Skeletal muscle satellite cell (primary cell): ENCODE results near the gene ZNF396. TPM values are rescaled to one million over a fixed set of nuclear protein-coding genes. Genes with fewer than 3 reads are reported as not detected.

ENCODE experiments used
- H3K27me3 ChIP-seq: 2 replicates; pipeline ENCODE4 v1.7.0; 2013; ENCODE audit warnings: low read length; ENCODE audit not compliant: control insufficient read depth, insufficient read depth
- H3K36me3 ChIP-seq: 2 replicates; pipeline ENCODE4 v1.7.0; 2013; ENCODE audit warnings: mild to moderate bottlenecking, control low read depth, low read length; ENCODE audit not compliant: insufficient read depth
- H3K4me1 ChIP-seq: 2 replicates; pipeline ENCODE4 v1.7.0; 2013; ENCODE audit warnings: low read length; ENCODE audit not compliant: control insufficient read depth, insufficient read depth
- H3K4me2 ChIP-seq: 2 replicates; pipeline ENCODE4 v1.7.0; 2013; ENCODE audit warnings: mild to moderate bottlenecking, low read length
- H3K4me3 ChIP-seq: 2 replicates; pipeline ENCODE4 v1.7.0; 2013; ENCODE audit warnings: low read length
- H3K9ac ChIP-seq: 2 replicates; pipeline ENCODE4 v1.7.0; 2013; ENCODE audit warnings: mild to moderate bottlenecking, low read depth, low read length, moderate library complexity
- H3K9me3 ChIP-seq: replicated peaks from 2 replicates; pipeline ENCODE4 v1.7.0; 2013; ENCODE audit warnings: mild to moderate bottlenecking, control low read depth, low read length
- total RNA-seq: library from RNA; depleted of rRNA; stranded (reverse); fragments of >200 nt; gene quantifications from 2 replicates; pipeline ENCODE4 v1.2.3, GENCODE V29; 2012; rRNA removed

The ZNF396 gene
- total RNA-seq, result 0.25 and 0.66 TPM in 2 replicates

DNA sequence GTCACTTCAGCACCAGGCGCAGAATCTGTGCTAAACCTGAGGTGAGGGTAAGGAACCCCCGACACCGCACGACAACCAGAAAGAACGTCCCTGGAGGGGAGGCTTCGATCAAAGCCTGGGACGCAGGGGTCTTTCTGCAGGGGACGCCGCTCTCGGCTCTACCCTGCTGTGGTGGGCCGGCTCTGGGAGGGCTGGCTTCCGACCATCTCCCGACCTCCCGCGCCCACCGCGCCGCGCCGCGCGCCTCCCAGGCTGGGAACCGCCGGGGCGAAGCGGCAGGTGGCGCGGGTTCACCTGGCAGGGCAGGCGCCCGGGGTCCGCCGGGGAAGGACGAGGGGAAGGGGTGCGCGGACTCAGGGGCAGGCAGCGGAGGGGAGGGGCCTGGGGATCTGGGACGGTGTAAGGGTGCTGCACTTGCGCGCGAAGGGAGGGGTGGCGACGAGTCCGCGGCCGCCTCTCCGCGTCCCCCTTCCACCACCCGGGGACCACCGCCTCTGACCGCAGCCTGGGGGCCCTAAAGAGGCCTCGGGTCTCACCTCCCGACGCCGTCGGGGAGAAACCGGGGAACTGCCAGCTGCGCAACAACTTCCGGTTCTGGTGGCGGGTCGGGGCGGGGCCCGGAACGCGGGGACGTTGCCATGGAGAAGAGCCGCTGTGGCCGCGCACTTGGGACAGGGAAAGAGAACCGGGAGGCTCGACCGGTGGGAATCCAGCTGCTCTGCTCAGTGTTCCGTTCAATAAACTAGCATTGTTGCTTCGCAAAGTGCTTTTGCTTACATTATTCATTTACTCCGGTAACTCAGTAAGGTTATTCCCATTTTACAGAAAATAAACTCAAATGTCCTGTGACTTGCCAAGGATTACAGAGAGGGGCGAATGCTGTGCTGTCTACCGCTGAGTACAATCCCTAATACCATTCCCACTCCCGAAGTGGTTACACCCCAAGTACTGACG lies at the start of gene ZNF396:
Gene ZNF396 (minus strand): TSS at position 596 of the 954 bp plus-strand sequence. CDS start 3,045 bp downstream, outside the sequence.
- H3K4me1 ChIP-seq, result peaks cover 14% of the 10 kb centered on the region
- no peaks in the 10 kb centered on the region for H3K36me3 ChIP-seq
- H3K27me3 ChIP-seq, result peaks cover 9% of the 10 kb centered on the region
- H3K4me2 ChIP-seq, result peak within 1 kb of the TSS; percentile 82
- peak within 1 kb of the TSS; percentile 70 for H3K9ac ChIP-seq
- H3K4me3 ChIP-seq, result peak within 1 kb of the TSS; percentile 82
- no peaks in the 10 kb centered on the region for H3K9me3 ChIP-seq

- Histone ChIP-seq H3K9me3 (no peaks in the 10 kb centered on the region), H3K4me1 (no peaks in the 10 kb centered on the region), H3K4me3 (no peak overlapping the region), H3K27me3 (no peaks in the 10 kb centered on the region), H3K9ac (no peak overlapping the region), H3K36me3 (no peaks in the 10 kb centered on the region), H3K4me2 (no peak overlapping the region)
These were observed 49.6 kb upstream of the ZNF396 start for GRCh38 chr18:35426786-35427185.

DNA sequence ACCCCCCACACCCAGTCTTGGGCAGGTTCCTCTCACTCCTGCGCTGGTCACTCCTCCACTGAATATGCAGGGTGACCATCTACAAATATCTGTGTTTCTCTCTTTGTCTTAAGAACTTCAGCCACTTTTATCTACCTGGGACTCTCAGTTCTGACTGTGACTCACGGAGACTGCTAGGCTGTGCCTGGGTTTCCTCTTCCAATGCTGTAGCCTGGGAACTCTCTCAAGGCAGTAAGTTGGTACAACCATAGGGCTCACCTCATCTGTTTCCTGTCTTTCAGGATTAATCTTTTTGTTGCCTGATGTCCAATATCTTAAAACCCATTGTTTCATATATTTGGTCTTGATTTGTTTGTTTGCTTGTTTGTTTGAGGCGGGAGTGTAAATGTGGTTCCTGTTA lies 47.2 kb upstream of the ZNF396 start:
- Histone ChIP-seq H3K4me1 (no peaks in the 10 kb centered on the region), H3K9ac (no peak overlapping the region), H3K36me3 (no peaks in the 10 kb centered on the region), H3K4me3 (no peak overlapping the region), H3K9me3 (no peaks in the 10 kb centered on the region), H3K27me3 (no peaks in the 10 kb centered on the region), H3K4me2 (no peak overlapping the region)

DNA sequence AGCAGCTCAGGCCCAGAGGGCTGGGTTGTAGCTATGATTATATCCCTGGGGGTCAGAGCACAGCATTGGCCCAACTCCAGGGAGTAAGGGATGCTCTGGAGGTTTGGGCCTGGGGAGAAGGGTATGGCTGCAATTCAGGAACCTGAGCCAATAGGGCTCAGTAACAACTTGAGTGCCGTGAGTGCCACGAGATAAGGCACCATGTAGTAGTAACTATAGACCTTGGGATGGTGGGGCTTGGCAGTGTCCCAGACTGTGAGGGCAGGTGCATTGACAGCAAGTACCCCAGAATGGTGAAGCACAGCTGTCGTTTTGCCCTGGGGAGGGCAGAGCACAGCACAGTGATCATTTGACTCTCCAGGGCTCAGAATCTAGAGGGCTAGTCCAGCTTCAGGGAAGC lies 45.1 kb upstream of the ZNF396 start:
- H3K4me2 ChIP-seq, result no peak overlapping the region
- no peaks in the 10 kb centered on the region for H3K4me1 ChIP-seq
- H3K9me3 ChIP-seq, result no peaks in the 10 kb centered on the region
- no peak overlapping the region for H3K4me3 ChIP-seq
- H3K27me3 ChIP-seq, result no peaks in the 10 kb centered on the region
- no peak overlapping the region for H3K9ac ChIP-seq
- no peaks in the 10 kb centered on the region for H3K36me3 ChIP-seq

DNA sequence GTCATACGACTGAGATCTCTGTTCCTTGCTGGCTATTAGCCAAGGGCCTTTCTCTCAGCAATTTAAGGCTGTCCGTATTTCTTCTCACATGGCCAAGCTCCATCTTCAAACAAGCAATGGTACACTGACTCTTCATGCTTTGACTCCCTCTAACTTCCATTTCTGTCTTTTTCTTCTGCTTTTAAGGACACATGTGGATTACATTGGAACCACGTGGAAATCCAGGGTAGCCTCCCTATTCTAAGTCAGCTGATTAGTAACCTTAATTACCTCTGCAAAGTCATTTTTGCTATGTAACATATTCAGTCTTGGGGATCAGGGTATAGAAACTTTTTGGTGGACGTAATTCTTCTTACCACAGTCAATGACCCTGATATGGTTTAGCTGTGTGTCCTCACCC lies 41.5 kb upstream of the ZNF396 start:
- Histone ChIP-seq H3K4me1 (peaks cover 5% of the 10 kb centered on the region), H3K9ac (no peak overlapping the region), H3K36me3 (no peaks in the 10 kb centered on the region), H3K4me3 (no peak overlapping the region), H3K27me3 (no peaks in the 10 kb centered on the region), H3K4me2 (no peak overlapping the region), H3K9me3 (no peaks in the 10 kb centered on the region)

- Histone ChIP-seq H3K9ac (no peak overlapping the region), H3K4me2 (no peak overlapping the region), H3K4me3 (no peak overlapping the region), H3K27me3 (no peaks in the 10 kb centered on the region), H3K4me1 (peaks cover 5% of the 10 kb centered on the region), H3K36me3 (no peaks in the 10 kb centered on the region), H3K9me3 (no peaks in the 10 kb centered on the region)
These were observed 40.1 kb upstream of the ZNF396 start for GRCh38 chr18:35417223-35417622.

DNA sequence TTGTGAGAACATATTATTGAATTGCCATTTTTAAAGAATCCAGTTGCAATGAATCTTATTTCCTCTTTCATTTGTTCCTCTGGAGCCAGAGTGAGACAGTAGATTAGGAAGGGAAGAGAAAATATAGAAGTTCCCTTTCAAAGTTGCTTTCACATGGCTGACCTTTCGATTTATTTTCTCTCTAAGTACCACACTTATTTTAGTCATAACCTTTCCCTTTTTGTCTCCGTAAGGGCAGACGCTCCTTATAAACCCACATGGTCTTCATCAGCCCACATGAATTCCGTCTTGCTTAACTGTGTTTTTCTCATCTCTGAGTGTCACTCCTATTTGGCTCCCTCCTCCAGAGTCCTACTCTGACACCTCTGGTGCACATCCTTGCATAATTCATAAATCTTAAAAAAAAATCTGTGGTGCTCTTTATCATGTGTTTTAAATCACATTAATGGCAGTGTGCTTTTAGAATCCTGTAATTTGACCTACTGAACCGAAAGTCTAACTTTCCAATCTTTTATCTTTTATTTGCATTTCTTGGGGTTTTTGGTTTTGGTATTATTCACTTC lies 38.5 kb upstream of the ZNF396 start:
- Histone ChIP-seq H3K4me1 (peaks cover 5% of the 10 kb centered on the region), H3K4me2 (no peak overlapping the region), H3K27me3 (no peaks in the 10 kb centered on the region), H3K9ac (no peak overlapping the region), H3K4me3 (no peak overlapping the region), H3K9me3 (no peaks in the 10 kb centered on the region), H3K36me3 (no peaks in the 10 kb centered on the region)

DNA sequence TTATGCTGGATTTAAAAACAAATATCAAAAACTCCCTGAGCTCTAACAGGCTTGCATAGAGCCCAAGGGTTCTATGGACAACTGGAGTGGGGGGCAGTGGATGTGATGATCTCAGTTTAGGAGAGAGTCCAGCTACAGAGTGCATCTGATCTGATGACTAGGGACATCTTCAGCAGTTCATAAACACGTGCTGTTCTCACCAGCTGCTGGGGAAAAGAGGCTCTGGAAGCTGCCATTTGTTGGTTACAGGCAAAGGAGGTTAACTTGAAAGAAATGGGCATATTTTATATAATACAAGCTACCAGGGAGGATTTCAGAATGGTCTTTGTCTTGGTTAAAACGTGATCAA lies 36.0 kb upstream of the ZNF396 start:
- Histone ChIP-seq H3K9me3 (no peaks in the 10 kb centered on the region), H3K4me1 (peaks cover 13% of the 10 kb centered on the region), H3K27me3 (no peaks in the 10 kb centered on the region), H3K36me3 (no peaks in the 10 kb centered on the region), H3K9ac (no peak overlapping the region), H3K4me2 (no peak overlapping the region), H3K4me3 (no peak overlapping the region)

DNA sequence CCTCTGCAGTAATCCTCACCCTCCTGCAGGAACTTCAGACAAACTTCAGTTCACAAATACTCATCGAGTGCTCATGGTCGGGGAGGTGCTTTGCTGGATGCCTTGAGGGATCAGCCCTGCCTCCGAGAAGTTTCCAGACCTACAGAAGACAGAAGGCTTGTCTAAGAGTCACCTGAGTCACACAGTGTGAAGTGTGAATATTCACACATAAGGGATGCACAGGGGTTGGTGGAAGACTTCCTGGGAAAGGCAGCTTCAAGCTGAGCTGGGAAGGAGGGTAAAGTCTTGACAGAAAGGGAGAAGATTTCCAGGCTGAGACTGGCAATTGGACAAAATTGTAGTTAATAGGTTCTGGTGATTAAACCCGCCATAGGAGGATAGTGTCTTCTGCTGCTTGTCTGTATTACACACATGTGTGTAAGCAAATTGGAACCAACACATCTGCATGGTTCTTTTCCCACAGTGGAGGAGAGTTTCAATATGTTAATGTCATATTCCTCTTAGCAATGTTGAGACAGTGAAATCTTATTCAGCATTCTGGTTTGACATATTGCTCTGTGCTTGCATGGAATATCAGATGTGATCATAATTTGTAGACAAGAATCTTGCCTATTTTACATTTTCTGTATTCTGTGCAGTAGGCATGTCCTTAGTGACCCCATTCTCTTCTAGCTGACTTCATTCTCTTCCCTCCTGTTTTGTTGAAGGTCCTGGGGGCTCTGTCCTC lies 34.7 kb upstream of the ZNF396 start:
- H3K4me1 ChIP-seq, result peaks cover 15% of the 10 kb centered on the region

DNA sequence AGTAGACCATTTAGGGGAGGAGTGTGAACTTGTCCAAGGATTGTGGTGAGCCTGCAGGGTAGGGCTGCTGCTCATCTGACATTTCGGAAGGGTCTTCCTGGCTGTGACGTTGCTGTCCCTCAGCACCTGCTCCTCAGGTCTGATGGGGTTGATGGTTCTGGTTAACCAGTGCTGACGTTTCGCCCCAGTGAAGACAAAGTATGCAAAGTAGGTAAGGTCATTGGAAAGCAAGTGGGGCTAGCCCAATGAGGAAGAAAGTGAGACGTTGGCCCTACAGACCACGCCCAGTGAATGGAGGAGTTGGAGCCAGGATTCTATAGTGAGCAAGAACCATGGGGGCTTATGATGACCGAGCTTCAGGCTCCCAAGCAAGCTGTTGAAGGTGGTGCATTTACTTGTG lies 33.4 kb upstream of the ZNF396 start:
- no peak overlapping the region for H3K4me2 ChIP-seq
- no peaks in the 10 kb centered on the region for H3K36me3 ChIP-seq
- no peak overlapping the region for H3K9ac ChIP-seq
- H3K4me1 ChIP-seq, result peaks cover 10% of the 10 kb centered on the region
- no peaks in the 10 kb centered on the region for H3K27me3 ChIP-seq
- H3K4me3 ChIP-seq, result no peak overlapping the region
- no peaks in the 10 kb centered on the region for H3K9me3 ChIP-seq

More for the DNA sequence above, 34.7 kb upstream of the ZNF396 start:
- Histone ChIP-seq H3K27me3 (no peaks in the 10 kb centered on the region), H3K9ac (no peak overlapping the region), H3K4me3 (no peak overlapping the region), H3K36me3 (no peaks in the 10 kb centered on the region), H3K4me2 (no peak overlapping the region), H3K9me3 (no peaks in the 10 kb centered on the region)

DNA sequence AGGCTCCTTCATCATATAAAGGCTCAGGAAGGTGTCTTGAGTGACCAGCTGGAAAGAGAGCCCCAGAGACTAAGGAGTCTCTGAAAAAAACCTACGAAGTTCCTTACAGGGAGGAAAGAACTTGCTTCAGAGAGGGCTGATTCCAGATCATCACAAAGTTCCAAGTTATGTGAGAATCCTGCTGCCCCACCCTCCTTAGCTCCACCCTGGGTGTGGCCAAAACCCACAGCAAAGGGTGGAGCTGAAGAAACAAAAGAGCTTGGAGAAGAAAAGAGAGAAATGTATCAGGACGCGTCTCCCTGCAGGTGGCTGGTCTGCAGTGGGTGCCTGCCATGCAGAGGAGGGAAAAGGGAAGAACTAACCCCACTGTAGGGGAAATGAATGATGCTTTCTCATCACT lies 32.8 kb upstream of the ZNF396 start:
- H3K36me3 ChIP-seq, result no peaks in the 10 kb centered on the region
- H3K4me1 ChIP-seq, result peaks cover 10% of the 10 kb centered on the region
- H3K4me3 ChIP-seq, result no peak overlapping the region
- no peaks in the 10 kb centered on the region for H3K9me3 ChIP-seq
- no peak overlapping the region for H3K4me2 ChIP-seq
- H3K9ac ChIP-seq, result no peak overlapping the region
- no peaks in the 10 kb centered on the region for H3K27me3 ChIP-seq
